GM21367 (cell line): ENCODE data around the gene KCNH4.
"Not testable (repeated sequence)": the region's sequence is repeated elsewhere in the genome, so short reads cannot be mapped to it uniquely, and the experiment has no call there.

ENCODE experiments used
- ATAC-seq: cut with Tn5 transposase; IDR thresholded peaks from one replicate; pipeline ENCODE4 v1.9.1; 2021; ENCODE audit not compliant: unreplicated experiment

Gene KCNH4

GRCh38 chr17:42179335-42179734, 1.6 kb downstream of the KCNH4 start:
- ATAC-seq, result no peak

GRCh38 chr17:42178817-42179216, 2.1 kb downstream of the KCNH4 start:
- ATAC-seq, result no peak

GRCh38 chr17:42177684-42178083, 3.3 kb downstream of the KCNH4 start:
- ATAC-seq, result no peak

DNA sequence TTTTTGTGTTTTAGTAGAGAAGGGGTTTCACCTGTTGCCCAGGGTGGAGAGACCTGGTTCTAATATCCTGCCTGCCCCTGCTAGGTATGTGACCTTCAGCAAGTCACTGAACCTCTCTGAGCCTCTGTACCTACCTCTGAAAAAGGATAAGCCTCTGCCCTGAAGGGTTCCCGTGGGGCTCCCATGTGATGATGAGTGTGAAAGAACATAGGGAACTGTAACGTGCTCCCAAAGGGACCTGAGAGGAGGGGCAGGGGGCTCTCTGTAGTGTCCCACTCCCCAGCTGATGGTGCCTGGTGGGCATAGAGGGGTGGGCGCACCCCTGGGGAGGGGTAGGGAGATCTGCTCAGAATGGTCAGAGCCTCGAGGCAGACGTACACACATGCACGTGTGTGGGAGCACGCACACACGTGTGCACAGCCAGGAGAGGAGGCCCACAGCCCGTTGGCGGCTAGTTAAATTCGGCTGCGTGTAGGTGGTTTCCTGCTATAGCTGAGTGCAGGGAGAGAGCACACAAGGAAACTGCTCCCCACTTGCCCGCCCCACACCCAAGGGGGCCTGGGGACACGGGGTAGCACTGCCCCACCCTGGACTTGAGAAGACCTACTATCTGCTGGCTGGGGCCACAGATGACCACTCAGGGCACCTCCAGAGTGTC, 6.7 kb downstream of the KCNH4 start:
- ATAC-seq, result no peak

DNA sequence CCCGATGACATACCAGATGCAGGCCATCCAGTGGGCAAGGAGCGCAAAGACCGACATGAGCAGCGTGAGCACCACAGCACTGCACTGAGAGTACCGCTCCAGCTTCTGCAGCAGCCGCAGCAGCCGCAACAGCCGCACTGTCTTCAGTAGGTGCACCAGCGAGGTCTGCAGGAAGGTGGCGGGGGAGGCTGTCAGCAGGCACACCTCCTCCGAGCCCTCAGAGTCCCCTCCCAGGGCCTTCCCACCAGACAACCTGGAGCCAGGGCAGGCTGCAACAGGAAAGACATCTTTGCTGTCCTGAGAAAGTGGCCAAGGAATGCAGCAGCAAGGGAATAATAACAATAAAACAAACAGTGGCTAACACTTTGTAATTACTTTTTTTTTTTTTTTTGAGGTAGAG, 9.1 kb downstream of the KCNH4 start:
- ATAC-seq, result no peak

DNA sequence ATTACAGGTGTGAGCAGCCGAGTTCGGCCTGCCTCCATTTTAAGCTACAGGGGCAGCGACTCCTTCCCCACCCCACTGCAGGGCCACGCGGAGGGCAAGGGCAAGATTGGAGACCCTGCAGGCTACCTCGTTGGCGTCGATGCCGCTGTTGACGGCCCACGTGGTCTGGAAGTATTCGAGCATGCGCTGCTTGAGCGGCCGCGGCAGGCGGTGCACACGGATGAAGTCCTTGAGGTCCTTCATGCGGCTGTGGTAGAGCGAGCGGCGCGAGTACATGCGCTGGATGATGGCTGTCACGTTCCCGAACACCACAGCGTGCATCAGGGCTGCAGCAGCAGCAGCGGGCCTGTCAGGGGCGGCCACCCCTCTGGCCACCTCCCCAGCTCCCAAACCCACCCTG, 11.6 kb downstream of the KCNH4 start:
- ATAC-seq, result no peak

- ATAC-seq, result no peak
These were observed 13.1 kb downstream of the KCNH4 start for GRCh38 chr17:42167807-42168206.

DNA sequence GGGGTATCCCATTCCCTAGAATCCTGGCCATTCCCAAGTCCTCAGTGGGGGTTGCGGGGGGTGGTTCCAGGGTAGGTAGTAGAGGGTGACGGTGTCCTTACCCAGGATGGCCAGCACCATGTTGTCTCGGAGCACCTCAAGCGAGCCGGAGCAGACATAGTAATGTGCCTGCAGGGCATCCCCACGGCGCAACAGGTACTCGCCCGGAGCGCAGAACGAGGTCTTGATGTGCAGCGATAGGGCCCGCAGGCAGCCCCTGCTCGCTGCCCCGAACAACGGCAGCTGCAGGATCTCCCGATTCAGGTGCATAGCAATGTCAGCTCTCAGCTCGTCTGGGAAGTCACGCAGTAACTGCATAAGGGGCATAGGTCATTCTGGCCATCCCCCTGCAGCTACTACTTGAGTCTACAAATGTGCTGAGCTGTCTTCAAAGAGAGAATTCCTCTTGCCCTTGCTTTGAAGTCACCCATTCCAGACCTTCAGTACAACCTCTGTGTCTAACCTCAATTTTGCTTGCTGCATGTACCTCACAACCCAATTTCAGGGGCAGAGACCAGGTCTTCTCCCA, 14.7 kb downstream of the KCNH4 start:
- ATAC-seq, result no peak

DNA sequence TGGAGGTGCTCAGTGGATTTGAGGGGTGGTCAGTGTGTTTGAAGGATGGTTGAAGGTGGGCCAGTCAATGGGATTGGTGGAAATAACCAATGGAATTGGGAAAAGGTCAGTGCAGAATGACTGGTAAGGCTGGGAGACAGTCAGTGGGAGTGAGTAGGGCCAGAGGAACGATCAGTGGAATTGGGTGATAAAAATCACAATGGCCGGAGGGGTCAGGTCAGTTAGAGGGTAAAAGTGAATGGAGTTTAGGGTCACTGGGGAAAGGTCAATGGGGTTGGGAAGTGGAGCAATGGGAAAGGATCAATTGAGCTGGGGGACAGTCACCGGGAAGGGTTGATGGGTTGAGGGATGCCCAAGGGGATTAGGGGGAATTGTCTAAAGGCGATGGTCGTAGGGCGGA, 15.2 kb downstream of the KCNH4 start:
- ATAC-seq, result no peak

- no peak for ATAC-seq
These were observed 17.1 kb downstream of the KCNH4 start for GRCh38 chr17:42163696-42164407.

DNA sequence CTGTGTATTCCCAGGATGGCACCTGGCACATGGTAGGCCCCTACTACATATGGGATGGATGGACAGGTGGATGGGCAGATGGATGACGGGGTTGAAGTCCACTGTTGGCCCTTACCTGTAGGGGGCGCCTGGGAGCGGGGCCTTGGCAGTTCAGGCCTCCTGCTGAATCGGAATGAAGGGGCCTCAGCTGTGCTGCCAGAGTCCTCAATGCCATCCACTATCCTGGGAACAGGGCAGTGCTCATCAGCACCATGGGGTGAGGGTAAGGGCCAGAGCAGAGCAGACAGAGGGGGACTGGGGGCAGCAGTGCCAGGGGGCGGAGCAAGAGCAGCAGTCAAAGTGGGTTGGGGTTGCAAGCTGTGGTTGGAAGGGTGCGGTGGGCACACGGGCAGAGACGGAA, 17.8 kb downstream of the KCNH4 start:
- no peak for ATAC-seq

DNA sequence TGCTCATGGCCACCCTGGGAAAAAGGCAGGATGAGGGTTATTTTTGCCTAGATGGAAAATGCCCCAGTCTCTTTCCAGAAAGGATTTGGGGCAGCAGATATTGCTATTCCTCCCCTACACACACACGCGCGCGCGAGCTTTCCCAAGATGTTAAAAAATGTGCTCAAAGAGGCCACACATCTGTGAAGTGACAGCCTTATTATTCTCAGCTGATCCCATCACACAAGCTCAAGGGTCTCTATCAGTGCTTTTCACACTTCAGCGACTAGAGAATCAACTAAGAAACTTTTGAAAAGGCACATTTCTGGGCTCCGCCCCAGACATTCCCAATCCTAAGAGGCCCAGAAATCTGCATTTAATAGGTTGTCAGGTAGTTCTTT, 20.4 kb downstream of the KCNH4 start:
- no peak for ATAC-seq

GRCh38 chr17:42159796-42160530, 21.0 kb downstream of the KCNH4 start:
- ATAC-seq, result no peak

DNA sequence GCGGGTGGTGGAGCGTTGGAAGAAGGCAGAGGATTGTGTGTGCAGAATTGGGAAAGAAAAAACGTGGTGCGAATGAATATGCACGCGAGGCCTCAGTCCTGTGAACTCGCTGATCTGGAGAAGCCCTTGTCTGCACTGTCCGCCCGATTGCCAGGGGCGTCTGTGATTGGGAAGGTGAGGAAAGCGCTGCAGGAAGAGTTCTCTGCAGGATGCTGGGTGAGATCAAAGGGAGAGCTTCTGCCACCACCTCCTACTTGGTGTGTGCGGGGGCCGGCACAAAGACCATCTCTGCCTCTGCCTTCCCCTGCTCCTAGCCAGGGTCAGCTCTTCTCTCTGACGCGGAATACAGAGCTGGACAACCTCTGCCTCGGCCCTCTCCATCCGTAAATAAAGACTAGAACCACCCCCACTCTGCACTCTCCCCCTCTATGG, 25.3 kb downstream of the KCNH4 start:
- ATAC-seq, result no peak

DNA sequence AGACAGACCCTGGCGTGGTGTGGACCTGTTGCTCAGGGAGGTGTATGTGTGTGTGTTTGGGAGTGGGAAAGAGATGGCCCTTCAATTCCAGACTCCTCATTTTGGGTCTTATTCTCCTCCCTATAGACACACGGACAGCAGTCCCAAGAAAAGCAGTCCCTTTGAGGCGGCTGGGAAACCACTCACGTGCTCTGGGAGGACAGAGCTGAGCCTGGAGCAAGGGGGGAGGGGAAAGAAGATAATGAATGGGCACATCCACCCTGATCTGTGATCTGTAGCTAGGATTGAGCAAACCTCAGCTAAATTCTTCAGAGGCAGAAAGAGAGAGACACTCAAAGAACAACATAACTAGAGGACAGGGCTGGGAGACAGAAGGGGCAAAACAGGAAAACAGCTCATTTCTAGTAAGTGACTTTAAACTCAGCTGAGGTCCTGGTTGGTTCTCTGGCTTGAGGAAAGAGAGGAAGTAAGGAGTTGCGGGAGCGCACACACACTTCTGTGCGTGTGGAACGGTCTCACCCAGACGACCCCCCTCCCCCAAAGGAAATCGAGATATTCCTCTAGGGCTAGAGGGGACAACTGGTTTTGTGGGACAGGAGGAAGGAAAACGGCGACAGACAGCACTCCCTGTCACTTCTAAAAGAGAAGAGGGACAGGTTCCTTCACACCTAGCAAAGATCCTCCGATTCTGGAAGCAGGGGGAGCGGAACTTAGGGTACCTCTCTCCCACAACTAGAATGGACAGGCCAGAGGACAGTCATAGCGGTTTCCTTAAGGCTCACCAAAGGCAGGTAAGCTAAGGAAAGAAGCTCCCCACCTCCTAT, 26.8 kb downstream of the KCNH4 start:
- no peak for ATAC-seq

DNA sequence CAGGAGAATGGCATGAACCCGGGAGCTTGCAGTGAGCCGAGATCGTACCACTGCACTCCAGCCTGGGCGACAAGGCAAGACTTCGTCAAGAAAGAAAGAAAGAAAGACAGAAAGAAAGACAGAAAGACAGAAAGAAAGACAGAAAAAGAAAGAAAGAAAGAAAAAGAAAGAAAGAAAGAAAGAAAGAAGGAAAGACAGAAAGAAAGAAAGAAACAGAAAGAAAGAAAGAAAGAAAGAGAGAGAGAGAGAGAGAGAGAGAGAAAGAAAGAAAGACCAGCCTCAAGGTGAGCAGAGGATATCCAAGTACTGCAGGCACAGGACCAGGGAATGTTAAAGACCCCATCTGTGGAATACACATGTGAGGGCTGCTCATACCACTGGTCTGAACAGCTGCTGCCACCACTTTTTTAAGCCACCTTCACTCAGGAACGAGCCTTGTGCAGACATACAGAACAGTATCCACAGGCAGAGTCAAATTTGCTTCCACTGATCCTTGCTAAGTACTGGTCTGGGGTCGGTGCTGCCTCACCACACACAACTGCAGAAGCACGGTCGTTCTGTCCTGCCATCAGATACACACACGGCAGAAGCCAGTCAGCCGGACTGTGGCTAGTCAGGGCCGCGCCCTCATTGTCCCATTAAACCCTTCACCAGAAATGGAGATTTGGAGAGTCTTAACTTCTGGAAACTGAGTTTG, 33.9 kb downstream of the KCNH4 start:
- no peak for ATAC-seq

DNA sequence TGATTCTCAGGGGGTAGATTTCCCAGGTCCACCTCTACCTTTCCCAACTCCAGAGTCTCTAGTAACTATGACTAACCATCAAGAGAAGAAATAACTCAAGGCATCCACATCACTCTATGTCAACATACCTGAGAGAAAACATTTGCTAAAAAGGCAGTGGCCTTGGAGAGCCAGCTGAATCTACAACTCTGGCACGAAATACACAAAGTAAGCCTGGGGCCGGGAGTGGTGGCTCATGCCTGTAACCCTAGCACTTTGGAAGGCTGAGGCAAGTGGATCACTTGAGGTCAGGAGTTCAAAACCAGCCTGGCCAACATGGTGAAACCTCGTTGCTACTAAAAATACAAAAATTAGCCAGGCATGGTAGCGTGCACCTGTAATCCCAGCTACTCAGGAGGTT, 37.8 kb downstream of the KCNH4 start:
- ATAC-seq, result not testable (repeated sequence)

DNA sequence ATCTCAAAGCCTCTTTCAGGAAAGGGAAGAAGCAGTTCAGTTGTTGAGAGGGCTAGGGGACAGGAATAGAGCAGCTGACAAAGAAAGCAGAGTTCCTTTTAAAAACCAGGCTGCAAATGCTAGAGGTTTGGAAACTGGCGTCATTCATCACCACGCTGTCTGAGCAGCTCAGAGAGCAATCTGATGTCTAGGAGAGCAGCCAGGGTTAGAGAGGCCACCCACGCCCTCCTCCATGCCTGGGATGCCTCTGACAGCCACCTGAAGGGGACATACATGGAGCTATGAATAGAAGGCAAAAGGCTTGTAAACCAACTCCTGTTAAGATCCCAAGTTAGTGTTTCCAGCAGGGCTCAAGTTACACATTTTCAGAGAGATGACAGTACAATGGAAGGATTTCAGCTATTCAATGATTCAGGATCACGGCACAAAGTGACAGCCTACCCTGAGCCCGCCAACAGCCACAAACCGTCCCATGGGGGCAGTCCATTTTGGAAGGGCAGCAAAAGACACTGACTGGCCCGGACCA, 38.5 kb downstream of the KCNH4 start:
- ATAC-seq, result no peak

- ATAC-seq, result no peak
These were observed 39.6 kb downstream of the KCNH4 start for GRCh38 chr17:42141382-42141781.

GRCh38 chr17:42140690-42141089, 40.3 kb downstream of the KCNH4 start:
- not testable (repeated sequence) for ATAC-seq
